A673 (cell line): Measurements from ENCODE around the gene MYO18B. TPM values are rescaled to one million over a fixed set of nuclear protein-coding genes. Genes with fewer than 3 reads are reported as not detected.
A peak's percentile ranks its signal among the peaks of the same experiment; 100 is the strongest.

Source experiments
- BruUV-seq: library from RNA; stranded (reverse); fragments of 400-500 nt; replicated peaks from 2 replicates; lab custom pipeline; 2021; lab: Mats Ljungman, UMichigan
- CTCF ChIA-PET: fragments of 300-600 bp; sonication (Branson Sonifier 250); formaldehyde crosslinking; loops from one replicate; lab custom pipeline; 2022; ENCODE audit warnings: antibody characterized with exemption; lab: Charles Lee
- POLR2A ChIA-PET: fragments of 300-600 bp; sonication (Branson Sonifier 250); formaldehyde crosslinking; loops from one replicate; lab custom pipeline; 2022; ENCODE audit warnings: antibody characterized with exemption; ENCODE audit not compliant: low non-redundant PET; lab: Charles Lee
- DNase-seq: peaks from one replicate; pipeline ENCODE4 v3.0.0-alpha.2; 2015; ENCODE audit warnings: low spot score
- H3K27ac ChIP-seq: fragments of 200-600 bp; sonication (generic); 2 replicates; pipeline ENCODE4 v1.5.1; 2016; ENCODE audit warnings: mixed run types, low read depth, mild to moderate bottlenecking, mixed read lengths, antibody characterized with exemption, low read length; ENCODE audit not compliant: poor library complexity, severe bottlenecking
- H3K27me3 ChIP-seq: fragments of 200-600 bp; sonication (generic); replicated peaks from 2 replicates; pipeline ENCODE4 v1.6.1; 2017; ENCODE audit warnings: mixed run types, low read depth, mild to moderate bottlenecking, mixed read lengths, antibody characterized with exemption, low read length; ENCODE audit not compliant: insufficient read depth, poor library complexity
- H3K36me3 ChIP-seq: fragments of 200-600 bp; sonication (generic); 2 replicates; pipeline ENCODE4 v1.6.1; 2016; ENCODE audit warnings: mixed run types, mild to moderate bottlenecking, mixed read lengths, antibody characterized with exemption, low read length; ENCODE audit not compliant: insufficient read depth, poor library complexity, severe bottlenecking
- H3K4me1 ChIP-seq: fragments of 200-600 bp; sonication (generic); 2 replicates; pipeline ENCODE4 v1.6.1; 2017; ENCODE audit warnings: mixed run types, mild to moderate bottlenecking, mixed read lengths, antibody characterized with exemption, low read length; ENCODE audit not compliant: insufficient read depth, poor library complexity, severe bottlenecking
- H3K4me3 ChIP-seq: fragments of 200-600 bp; sonication (generic); 2 replicates; pipeline ENCODE4 v1.5.1; 2016; ENCODE audit warnings: low read depth, mixed run types, mild to moderate bottlenecking, mixed read lengths, low read length; ENCODE audit not compliant: poor library complexity, severe bottlenecking
- H3K9me3 ChIP-seq: fragments of 200-600 bp; sonication (generic); 2 replicates; pipeline ENCODE4 v1.6.1; 2016; ENCODE audit warnings: mixed run types, low read depth, mild to moderate bottlenecking, mixed read lengths, antibody characterized with exemption, low read length; ENCODE audit not compliant: poor library complexity, severe bottlenecking
- EZH2 ChIP-seq: fragments of 200-600 bp; sonication (generic); IDR thresholded peaks from 2 replicates; pipeline ENCODE4 v1.6.1; 2017; ENCODE audit warnings: borderline replicate concordance, low read depth, mild to moderate bottlenecking, mixed read lengths, antibody characterized with exemption, low read length; ENCODE audit not compliant: poor library complexity, severe bottlenecking
- intact Hi-C: fragments of 100-400 bp; cut with micrococcal nuclease; formaldehyde crosslinking; loops from one replicate; pipeline ENCODE4 v1.10.0; 2022; ENCODE audit not compliant: unreplicated experiment
- total RNA-seq: library from RNA; stranded (reverse); gene quantifications from 2 replicates; pipeline ENCODE4 v1.2.3, GENCODE V29; 2021
- TF ChIP-seq, protein P1 (sequence below): fragments of 300-800, 200-600 bp; sonication (generic); conservative IDR thresholded peaks from 2 replicates; pipeline ENCODE4 v1.5.1; 2017; ENCODE audit warnings: low read depth, mild to moderate bottlenecking, antibody characterized with exemption, low read length, moderate library complexity, mixed read lengths

MYO18B gene
- total RNA-seq, 1 experiment from 2014 or later: not detected

DNA sequence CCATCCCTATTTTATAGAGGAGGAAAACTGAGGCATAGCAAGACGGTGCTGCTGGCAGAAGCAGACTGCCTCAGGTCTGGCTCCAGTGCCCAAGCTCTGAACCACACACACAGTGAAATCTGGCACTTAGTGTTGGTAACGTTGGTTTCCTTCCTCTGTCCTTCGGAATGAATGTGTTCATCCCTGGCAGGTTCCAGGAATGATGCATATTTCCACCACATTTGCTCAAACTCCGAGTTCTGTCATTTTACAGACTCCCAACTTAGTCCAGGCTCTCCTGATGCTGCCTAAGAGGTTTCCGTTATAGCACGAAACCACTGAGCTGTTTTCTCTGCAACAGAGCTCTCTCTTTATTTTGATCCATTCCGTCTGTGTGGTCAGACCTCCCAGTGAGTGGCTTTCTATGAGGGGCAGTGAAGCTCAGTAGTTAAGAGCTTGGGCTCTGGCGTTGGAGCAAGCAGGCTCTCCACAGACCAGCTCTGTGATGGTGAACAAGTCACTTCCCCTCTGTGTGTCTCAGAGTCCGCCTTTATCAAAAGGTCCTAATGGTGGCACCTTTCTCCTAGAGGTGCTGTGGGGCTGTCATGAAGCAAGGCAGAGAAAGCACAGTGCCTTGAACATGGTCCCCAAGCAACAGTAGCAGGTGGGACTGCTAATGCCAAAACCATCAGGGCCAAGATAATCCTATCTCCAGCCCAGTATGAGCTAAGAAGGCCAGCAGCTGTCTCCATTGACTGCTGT lies 200.3 kb downstream of the MYO18B start:
- intact Hi-C loops: no loop called here
- TF ChIP-seq, protein P1, sequence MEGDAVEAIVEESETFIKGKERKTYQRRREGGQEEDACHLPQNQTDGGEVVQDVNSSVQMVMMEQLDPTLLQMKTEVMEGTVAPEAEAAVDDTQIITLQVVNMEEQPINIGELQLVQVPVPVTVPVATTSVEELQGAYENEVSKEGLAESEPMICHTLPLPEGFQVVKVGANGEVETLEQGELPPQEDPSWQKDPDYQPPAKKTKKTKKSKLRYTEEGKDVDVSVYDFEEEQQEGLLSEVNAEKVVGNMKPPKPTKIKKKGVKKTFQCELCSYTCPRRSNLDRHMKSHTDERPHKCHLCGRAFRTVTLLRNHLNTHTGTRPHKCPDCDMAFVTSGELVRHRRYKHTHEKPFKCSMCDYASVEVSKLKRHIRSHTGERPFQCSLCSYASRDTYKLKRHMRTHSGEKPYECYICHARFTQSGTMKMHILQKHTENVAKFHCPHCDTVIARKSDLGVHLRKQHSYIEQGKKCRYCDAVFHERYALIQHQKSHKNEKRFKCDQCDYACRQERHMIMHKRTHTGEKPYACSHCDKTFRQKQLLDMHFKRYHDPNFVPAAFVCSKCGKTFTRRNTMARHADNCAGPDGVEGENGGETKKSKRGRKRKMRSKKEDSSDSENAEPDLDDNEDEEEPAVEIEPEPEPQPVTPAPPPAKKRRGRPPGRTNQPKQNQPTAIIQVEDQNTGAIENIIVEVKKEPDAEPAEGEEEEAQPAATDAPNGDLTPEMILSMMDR: no peak
- no peak for TF ChIP-seq EZH2
- ChIA-PET POLR2A (interaction anchor here (0.6 kb wide), 1 partner anchor 39 kb away, joined by 3 read pairs; no protein-coding TSS in a partner anchor), CTCF (no interaction called here)
- Histone ChIP-seq H3K36me3 (no peaks in the 10 kb centered on the region), H3K4me3 (no peak overlapping the region), H3K27ac (no peak overlapping the region), H3K4me1 (no peaks in the 10 kb centered on the region), H3K9me3 (no peaks in the 10 kb centered on the region), H3K27me3 (peaks cover 12% of the 10 kb centered on the region)
- no peak for DNase-seq
- BruUV-seq: no TSS peak

DNA sequence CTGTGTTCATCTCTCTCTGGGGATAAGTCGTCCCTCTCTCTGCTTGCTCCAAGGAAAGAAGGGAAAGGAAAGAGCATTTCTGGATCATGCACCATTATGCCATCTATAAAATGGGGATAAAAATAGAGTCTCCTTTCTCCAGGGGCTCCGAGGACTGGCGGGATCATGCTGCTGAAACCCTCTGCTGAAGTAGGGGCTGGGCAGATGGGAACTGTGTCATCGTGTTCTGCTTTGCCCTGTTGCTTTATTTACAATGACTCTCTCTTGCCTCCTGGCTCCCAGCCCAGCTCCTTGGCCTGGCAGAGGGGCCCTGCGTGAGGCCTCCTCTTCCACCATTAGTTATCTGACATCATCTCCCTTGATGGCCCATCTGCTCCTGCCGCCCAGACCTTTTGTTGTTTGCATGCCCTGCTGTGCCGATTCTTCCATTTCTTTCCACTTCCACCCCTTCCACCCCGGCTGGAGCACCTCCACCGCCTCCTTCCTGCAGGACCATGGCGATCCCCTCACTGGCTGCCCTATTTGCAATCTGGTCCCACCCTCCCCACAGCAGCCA lies 200.9 kb downstream of the MYO18B start:
- Histone ChIP-seq H3K4me1 (no peaks in the 10 kb centered on the region), H3K9me3 (no peaks in the 10 kb centered on the region), H3K36me3 (no peaks in the 10 kb centered on the region), H3K27me3 (peaks cover 12% of the 10 kb centered on the region), H3K4me3 (no peak overlapping the region), H3K27ac (no peak overlapping the region)
- DNase-seq: peak; percentile 64
- TF ChIP-seq EZH2: no peak
- TF ChIP-seq, protein P1: no peak
- ChIA-PET POLR2A (interaction anchor here (0.6 kb wide), 1 partner anchor 40 kb away, joined by 3 read pairs; no protein-coding TSS in a partner anchor), CTCF (no interaction called here)
- no TSS peak for BruUV-seq
- intact Hi-C loops: no loop called here

DNA sequence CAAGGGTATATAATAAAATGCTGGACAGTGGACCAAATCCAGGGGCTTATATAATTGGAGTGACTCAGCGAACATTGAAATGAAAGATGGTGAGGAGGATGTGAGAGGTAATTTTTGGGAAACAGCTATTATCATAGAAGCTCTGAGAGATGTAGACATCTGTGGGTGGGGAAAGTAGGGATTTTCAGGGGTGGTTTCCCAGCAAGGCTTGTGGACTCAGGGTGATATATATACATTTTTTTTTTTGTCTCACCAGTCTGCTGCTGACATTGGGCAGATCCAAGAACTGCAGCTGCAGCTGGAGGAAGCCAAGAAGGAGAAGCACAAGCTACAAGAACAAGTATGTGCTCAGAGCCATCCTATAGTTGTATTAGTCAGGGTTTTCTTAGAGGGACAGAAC lies 208.1 kb downstream of the MYO18B start:
- Histone ChIP-seq H3K4me3 (no peak overlapping the region), H3K4me1 (no peaks in the 10 kb centered on the region), H3K27me3 (no peaks in the 10 kb centered on the region), H3K9me3 (no peaks in the 10 kb centered on the region), H3K36me3 (no peaks in the 10 kb centered on the region), H3K27ac (no peak overlapping the region)
- no TSS peak for BruUV-seq
- intact Hi-C loops: no loop called here
- TF ChIP-seq EZH2: no peak
- TF ChIP-seq, protein P1: no peak
- ChIA-PET POLR2A (no interaction called here), CTCF (no interaction called here)
- DNase-seq: no peak
